ENCODE results near the gene GIPC2. TPM values are rescaled to one million over a fixed set of nuclear protein-coding genes. Genes with fewer than 3 reads are reported as not detected.

GIPC2 gene
- total RNA-seq, 1 experiment from 2014 or later = 0.26 TPM

DNA sequence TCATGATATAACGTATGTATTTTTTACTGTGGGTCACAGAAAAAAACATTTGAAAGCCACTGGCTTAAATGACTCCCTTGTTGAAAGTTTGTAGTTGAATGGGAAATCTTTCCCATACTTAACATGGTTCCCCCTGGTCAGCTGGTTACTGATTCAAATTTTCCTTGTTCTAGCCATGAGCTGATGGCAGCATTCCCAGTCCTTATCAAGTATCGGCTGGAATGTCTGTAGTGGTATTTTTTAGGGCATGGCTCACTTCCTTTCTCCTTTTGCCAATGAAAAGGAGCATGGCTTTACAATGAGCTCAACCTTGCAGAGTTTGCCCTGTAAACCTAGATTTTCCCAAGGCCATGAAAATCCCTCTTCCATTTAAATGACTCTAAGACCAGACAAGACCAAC lies 55.7 kb downstream of the GIPC2 start:
- POLR2A ChIA-PET = interaction anchor here (1.1 kb wide), 1 partner anchor 126 kb away, joined by 3 read pairs; no protein-coding TSS in a partner anchor
- in situ Hi-C loops (cut with HindIII; ENCODE audit: low pct_unique_long_range_greater_than_20kb, low sequenced_read_pairs) = no loop called here
- DNase-seq (ENCODE audit: low read depth, low spot score) (no peak), ATAC-seq (peak; percentile 76)
- peaks cover 4% of the 10 kb centered on the region; the same call in 1 of the 2 replicates for H3K4me1 ChIP-seq (ENCODE audit: control insufficient read depth, insufficient read depth, low read length)
- intact Hi-C loops (cut with micrococcal nuclease; ENCODE audit: unreplicated experiment) = loop anchor here (10.0 kb wide), 1 partner anchor 97 kb away; the partner anchor contains the start of gene DNAJB4
- TF ChIP-seq, protein P1, sequence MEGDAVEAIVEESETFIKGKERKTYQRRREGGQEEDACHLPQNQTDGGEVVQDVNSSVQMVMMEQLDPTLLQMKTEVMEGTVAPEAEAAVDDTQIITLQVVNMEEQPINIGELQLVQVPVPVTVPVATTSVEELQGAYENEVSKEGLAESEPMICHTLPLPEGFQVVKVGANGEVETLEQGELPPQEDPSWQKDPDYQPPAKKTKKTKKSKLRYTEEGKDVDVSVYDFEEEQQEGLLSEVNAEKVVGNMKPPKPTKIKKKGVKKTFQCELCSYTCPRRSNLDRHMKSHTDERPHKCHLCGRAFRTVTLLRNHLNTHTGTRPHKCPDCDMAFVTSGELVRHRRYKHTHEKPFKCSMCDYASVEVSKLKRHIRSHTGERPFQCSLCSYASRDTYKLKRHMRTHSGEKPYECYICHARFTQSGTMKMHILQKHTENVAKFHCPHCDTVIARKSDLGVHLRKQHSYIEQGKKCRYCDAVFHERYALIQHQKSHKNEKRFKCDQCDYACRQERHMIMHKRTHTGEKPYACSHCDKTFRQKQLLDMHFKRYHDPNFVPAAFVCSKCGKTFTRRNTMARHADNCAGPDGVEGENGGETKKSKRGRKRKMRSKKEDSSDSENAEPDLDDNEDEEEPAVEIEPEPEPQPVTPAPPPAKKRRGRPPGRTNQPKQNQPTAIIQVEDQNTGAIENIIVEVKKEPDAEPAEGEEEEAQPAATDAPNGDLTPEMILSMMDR (IDR thresholded peaks at IDR 0.05) = no peak
- no peak for TF ChIP-seq POLR2AphosphoS5 (IDR thresholded peaks at IDR 0.05; ENCODE audit: low read depth, low read length)
- TF ChIP-seq SIN3A (IDR thresholded peaks at IDR 0.05; ENCODE audit: borderline replicate concordance, insufficient read depth, low read depth, low read length) = no peak
- peak; percentile 50; the same call in 1 of the 2 replicates for TF ChIP-seq TCF7L2 (IDR thresholded peaks at IDR 0.05; ENCODE audit: low read depth, low read length)
- TF ChIP-seq, protein P2, sequence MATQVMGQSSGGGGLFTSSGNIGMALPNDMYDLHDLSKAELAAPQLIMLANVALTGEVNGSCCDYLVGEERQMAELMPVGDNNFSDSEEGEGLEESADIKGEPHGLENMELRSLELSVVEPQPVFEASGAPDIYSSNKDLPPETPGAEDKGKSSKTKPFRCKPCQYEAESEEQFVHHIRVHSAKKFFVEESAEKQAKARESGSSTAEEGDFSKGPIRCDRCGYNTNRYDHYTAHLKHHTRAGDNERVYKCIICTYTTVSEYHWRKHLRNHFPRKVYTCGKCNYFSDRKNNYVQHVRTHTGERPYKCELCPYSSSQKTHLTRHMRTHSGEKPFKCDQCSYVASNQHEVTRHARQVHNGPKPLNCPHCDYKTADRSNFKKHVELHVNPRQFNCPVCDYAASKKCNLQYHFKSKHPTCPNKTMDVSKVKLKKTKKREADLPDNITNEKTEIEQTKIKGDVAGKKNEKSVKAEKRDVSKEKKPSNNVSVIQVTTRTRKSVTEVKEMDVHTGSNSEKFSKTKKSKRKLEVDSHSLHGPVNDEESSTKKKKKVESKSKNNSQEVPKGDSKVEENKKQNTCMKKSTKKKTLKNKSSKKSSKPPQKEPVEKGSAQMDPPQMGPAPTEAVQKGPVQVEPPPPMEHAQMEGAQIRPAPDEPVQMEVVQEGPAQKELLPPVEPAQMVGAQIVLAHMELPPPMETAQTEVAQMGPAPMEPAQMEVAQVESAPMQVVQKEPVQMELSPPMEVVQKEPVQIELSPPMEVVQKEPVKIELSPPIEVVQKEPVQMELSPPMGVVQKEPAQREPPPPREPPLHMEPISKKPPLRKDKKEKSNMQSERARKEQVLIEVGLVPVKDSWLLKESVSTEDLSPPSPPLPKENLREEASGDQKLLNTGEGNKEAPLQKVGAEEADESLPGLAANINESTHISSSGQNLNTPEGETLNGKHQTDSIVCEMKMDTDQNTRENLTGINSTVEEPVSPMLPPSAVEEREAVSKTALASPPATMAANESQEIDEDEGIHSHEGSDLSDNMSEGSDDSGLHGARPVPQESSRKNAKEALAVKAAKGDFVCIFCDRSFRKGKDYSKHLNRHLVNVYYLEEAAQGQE (IDR thresholded peaks at IDR 0.05; ENCODE audit: insufficient read depth in 1 of 2, low read depth in 2 of 2, low read length in 1 of 2) = no peak
- H3K4me3 ChIP-seq (ENCODE audit: low read depth in 2 of 2, low read length in 2 of 2) = no peak overlapping the region
- H3K36me3 ChIP-seq (ENCODE audit: control insufficient read depth, insufficient read depth, low read length) = no peaks in the 10 kb centered on the region
- no peak overlapping the region for H3K27ac ChIP-seq (ENCODE audit: low read length)
- CTCF ChIA-PET = no interaction called here
- no peaks in the 10 kb centered on the region for H3K27me3 ChIP-seq (ENCODE audit: control insufficient read depth, insufficient read depth, low read length)
- no peaks in the 10 kb centered on the region for H3K9me3 ChIP-seq (ENCODE audit: control insufficient read depth, insufficient read depth, low read depth, low read length)
- no TSS peak for BruUV-seq (replicated peaks)

DNA sequence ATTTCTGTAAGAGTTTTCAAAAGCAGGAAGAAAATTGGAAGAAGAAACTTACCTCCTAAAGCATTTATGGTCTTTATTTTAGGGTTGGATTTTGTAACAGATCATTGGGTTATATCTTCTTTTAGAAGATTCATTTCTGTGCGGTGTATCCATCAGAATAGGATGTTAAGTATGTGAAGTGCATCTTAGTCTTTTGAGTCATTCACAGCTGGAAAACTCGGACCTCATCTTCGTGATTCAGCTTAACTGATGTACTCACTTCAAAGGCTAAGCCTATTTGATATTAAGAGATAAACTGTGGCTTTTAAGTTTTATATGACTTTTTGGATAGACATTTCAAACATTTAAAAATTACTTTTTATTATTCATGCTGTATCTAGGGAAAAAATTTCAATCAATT lies 56.3 kb downstream of the GIPC2 start:
- no peak for DNase-seq (ENCODE audit: low read depth, low spot score)
- Histone ChIP-seq H3K27ac (ENCODE audit: low read length) (no peak overlapping the region), H3K4me3 (ENCODE audit: low read depth in 2 of 2, low read length in 2 of 2) (no peak overlapping the region), H3K9me3 (ENCODE audit: control insufficient read depth, insufficient read depth, low read depth, low read length) (no peaks in the 10 kb centered on the region), H3K36me3 (ENCODE audit: control insufficient read depth, insufficient read depth, low read length) (no peaks in the 10 kb centered on the region), H3K27me3 (ENCODE audit: control insufficient read depth, insufficient read depth, low read length) (no peaks in the 10 kb centered on the region), H3K4me1 (ENCODE audit: control insufficient read depth, insufficient read depth, low read length) (peaks cover 4% of the 10 kb centered on the region; the same call in 1 of the 2 replicates)
- in situ Hi-C loops (cut with HindIII; ENCODE audit: low pct_unique_long_range_greater_than_20kb, low sequenced_read_pairs) = no loop called here
- no TSS peak for BruUV-seq (replicated peaks)
- ChIA-PET POLR2A (interaction anchor here (1.1 kb wide), 1 partner anchor 126 kb away, joined by 3 read pairs; no protein-coding TSS in a partner anchor), CTCF (no interaction called here)
- ATAC-seq = no peak
- intact Hi-C loops (cut with micrococcal nuclease; ENCODE audit: unreplicated experiment) = loop anchor here (10.0 kb wide), 1 partner anchor 97 kb away; the partner anchor contains the start of gene DNAJB4
- TF ChIP-seq TCF7L2 (IDR thresholded peaks at IDR 0.05; ENCODE audit: low read depth, low read length) (no peak), SIN3A (IDR thresholded peaks at IDR 0.05; ENCODE audit: borderline replicate concordance, insufficient read depth, low read depth, low read length) (no peak), POLR2AphosphoS5 (IDR thresholded peaks at IDR 0.05; ENCODE audit: low read depth, low read length) (no peak)
- TF ChIP-seq, protein P2 (IDR thresholded peaks at IDR 0.05; ENCODE audit: insufficient read depth in 1 of 2, low read depth in 2 of 2, low read length in 1 of 2) = no peak
- TF ChIP-seq, protein P1 (IDR thresholded peaks at IDR 0.05) = no peak

Measured in Panc1 (cell line).